Endodermal cell (in vitro differentiated cells): ENCODE measurements around the gene ZNF394. TPM values are rescaled to one million over a fixed set of nuclear protein-coding genes. Genes with fewer than 3 reads are reported as not detected.

Experiments used
- DNase-seq: peaks from one replicate; pipeline ENCODE4 v3.0.0-alpha.2; 2017
- H3K27ac ChIP-seq: 2 replicates; pipeline ENCODE4 v1.5.1; 2013; ENCODE audit warnings: mild to moderate bottlenecking, low read depth, low read length, moderate library complexity
- H3K27me3 ChIP-seq: 2 replicates; pipeline ENCODE4 v1.6.1; 2013; ENCODE audit warnings: mild to moderate bottlenecking, low read length, moderate library complexity; ENCODE audit not compliant: insufficient read depth, control insufficient read depth, poor library complexity, severe bottlenecking
- H3K36me3 ChIP-seq: 2 replicates; pipeline ENCODE4 v1.7.0; 2013; ENCODE audit warnings: mild to moderate bottlenecking, low read length, moderate library complexity; ENCODE audit not compliant: control insufficient read depth, insufficient read depth
- H3K4me1 ChIP-seq: one replicate; pipeline ENCODE4 v1.7.0; 2013; ENCODE audit warnings: low read length; ENCODE audit not compliant: control insufficient read depth, insufficient read depth
- H3K4me3 ChIP-seq: 2 replicates; pipeline ENCODE4 v1.5.1; 2013; ENCODE audit warnings: mild to moderate bottlenecking, low read length, moderate library complexity
- H3K9ac ChIP-seq: 2 replicates; pipeline ENCODE4 v1.6.1; 2013; ENCODE audit warnings: mild to moderate bottlenecking, low read length, moderate library complexity; ENCODE audit not compliant: poor library complexity, severe bottlenecking; ENCODE audit errors: extremely low read depth
- H3K9me3 ChIP-seq: 2 replicates; pipeline ENCODE4 v1.6.1; 2013; ENCODE audit warnings: mild to moderate bottlenecking, low read length, moderate library complexity; ENCODE audit not compliant: control insufficient read depth
- H3K27ac Mint-ChIP-seq: 2 replicates; pipeline ENCODE4 v1.8.0; 2020; ENCODE audit warnings: mixed read lengths
- H3K27me3 Mint-ChIP-seq: 2 replicates; pipeline ENCODE4 v1.8.0; 2021; ENCODE audit warnings: mild to moderate bottlenecking, mixed read lengths; ENCODE audit not compliant: insufficient read depth
- H3K36me3 Mint-ChIP-seq: 2 replicates; pipeline ENCODE4 v1.8.0; 2020; ENCODE audit warnings: low read depth, mixed read lengths
- H3K4me1 Mint-ChIP-seq: 2 replicates; pipeline ENCODE4 v1.8.0; 2020; ENCODE audit warnings: mixed read lengths
- H3K4me3 Mint-ChIP-seq: 2 replicates; pipeline ENCODE4 v1.8.0; 2020; ENCODE audit warnings: mild to moderate bottlenecking, moderate library complexity, mixed read lengths
- H3K9me3 Mint-ChIP-seq: 2 replicates; pipeline ENCODE4 v1.8.0; 2020; ENCODE audit warnings: mild to moderate bottlenecking, mixed read lengths
- WGBS, 2 experiments: methylation state at CpG; one replicate each; pipeline versions ENCODE4 v1.1.5 to v1.1.7; 2013; ENCODE audit warnings: missing lambda C conversion rate in 2 of 2, mixed read lengths in 1 of 2; ENCODE audit not compliant: insufficient coverage in 1 of 2, insufficient read length in 1 of 2; 5-methylcytosine and 5-hydroxymethylcytosine counted together
- total RNA-seq, 2 donors: library from RNA; stranded (reverse); fragmentation: NEBNext Ultra II Directional in 1 of 2; extraction: Animal tissue kit (Norgen Biotek cat#: 25700) in 1 of 2; gene quantifications; 2 replicates in 1 of 2; 3 replicates in 1 of 2; pipeline ENCODE4 v1.2.1, GENCODE V29; 2021
- TF ChIP-seq, protein P1 (sequence below): fragments of 200-600 bp; sonication (generic); conservative IDR thresholded peaks from 2 replicates; pipeline ENCODE4 v1.5.0; 2021; ENCODE audit warnings: antibody characterized with exemption, mild to moderate bottlenecking

ZNF394 gene
- total RNA-seq, 2 donors from 2014 or later: 21.0 to 22.0 TPM

GRCh38 chr7:99456288-99456687, 43.8 kb downstream of the ZNF394 start:
- Mint-ChIP-seq H3K36me3 (peaks cover 86% of the 10 kb centered on the region), H3K4me3 (no peak overlapping the region), H3K27me3 (no peaks in the 10 kb centered on the region), H3K4me1 (no peaks in the 10 kb centered on the region), H3K9me3 (peaks cover 3% of the 10 kb centered on the region), H3K27ac (no peak overlapping the region)
- H3K4me1 ChIP-seq: no peaks in the 10 kb centered on the region
- DNase-seq: no peak
- H3K9me3 ChIP-seq: no peaks in the 10 kb centered on the region
- no peaks in the 10 kb centered on the region for H3K27me3 ChIP-seq
- 93 to 95% methylated on average over 12 to 13 of the region's 13 CpGs for WGBS, 2 experiments
- H3K36me3 ChIP-seq: peaks cover 92% of the 10 kb centered on the region
- H3K4me3 ChIP-seq: no peak overlapping the region
- H3K27ac ChIP-seq: peak overlapping the region; percentile 38
- H3K9ac ChIP-seq: no peak overlapping the region
- TF ChIP-seq, protein P1, sequence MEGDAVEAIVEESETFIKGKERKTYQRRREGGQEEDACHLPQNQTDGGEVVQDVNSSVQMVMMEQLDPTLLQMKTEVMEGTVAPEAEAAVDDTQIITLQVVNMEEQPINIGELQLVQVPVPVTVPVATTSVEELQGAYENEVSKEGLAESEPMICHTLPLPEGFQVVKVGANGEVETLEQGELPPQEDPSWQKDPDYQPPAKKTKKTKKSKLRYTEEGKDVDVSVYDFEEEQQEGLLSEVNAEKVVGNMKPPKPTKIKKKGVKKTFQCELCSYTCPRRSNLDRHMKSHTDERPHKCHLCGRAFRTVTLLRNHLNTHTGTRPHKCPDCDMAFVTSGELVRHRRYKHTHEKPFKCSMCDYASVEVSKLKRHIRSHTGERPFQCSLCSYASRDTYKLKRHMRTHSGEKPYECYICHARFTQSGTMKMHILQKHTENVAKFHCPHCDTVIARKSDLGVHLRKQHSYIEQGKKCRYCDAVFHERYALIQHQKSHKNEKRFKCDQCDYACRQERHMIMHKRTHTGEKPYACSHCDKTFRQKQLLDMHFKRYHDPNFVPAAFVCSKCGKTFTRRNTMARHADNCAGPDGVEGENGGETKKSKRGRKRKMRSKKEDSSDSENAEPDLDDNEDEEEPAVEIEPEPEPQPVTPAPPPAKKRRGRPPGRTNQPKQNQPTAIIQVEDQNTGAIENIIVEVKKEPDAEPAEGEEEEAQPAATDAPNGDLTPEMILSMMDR: no peak

- H3K27me3 Mint-ChIP-seq: no peaks in the 10 kb centered on the region
These were observed 44.2 kb downstream of the ZNF394 start for GRCh38 chr7:99455874-99456273.

DNA sequence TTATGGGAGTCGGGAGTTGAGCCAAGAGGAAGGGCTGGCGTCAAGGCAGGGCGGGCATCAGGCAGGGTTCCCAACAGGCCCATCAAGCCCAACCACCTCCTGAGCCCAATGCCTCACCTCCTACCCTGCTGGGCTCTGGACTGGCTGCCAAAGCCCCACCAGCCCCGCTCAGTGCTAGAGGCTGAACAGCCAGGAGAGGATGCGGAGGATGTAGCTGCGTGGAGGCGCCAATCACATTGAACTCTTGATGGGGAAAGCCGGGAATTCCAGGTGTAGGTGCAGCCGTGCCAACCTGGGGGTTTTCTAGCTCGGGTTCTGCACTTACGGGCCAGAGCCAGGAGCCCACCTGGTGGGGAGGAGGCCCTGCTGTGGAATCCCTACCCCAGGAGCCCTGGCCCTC, 47.0 kb downstream of the ZNF394 start:
- H3K27ac ChIP-seq: no peak overlapping the region
- TF ChIP-seq, protein P1: no peak
- Mint-ChIP-seq H3K36me3 (peaks cover 79% of the 10 kb centered on the region), H3K4me1 (no peaks in the 10 kb centered on the region), H3K27me3 (no peaks in the 10 kb centered on the region), H3K27ac (no peak overlapping the region), H3K9me3 (no peaks in the 10 kb centered on the region), H3K4me3 (no peak overlapping the region)
- no peaks in the 10 kb centered on the region for H3K4me1 ChIP-seq
- H3K9me3 ChIP-seq: no peaks in the 10 kb centered on the region
- peaks cover 93% of the 10 kb centered on the region for H3K36me3 ChIP-seq
- DNase-seq: no peak
- no peak overlapping the region for H3K9ac ChIP-seq
- 95 to 96% methylated on average over 7 to 11 of the region's 11 CpGs for WGBS, 2 experiments
- H3K27me3 ChIP-seq: no peaks in the 10 kb centered on the region
- H3K4me3 ChIP-seq: no peak overlapping the region

More at GRCh38 chr7:99455874-99456273, 44.2 kb downstream of the ZNF394 start:
- DNase-seq: no peak
- 77 to 94% methylated on average over 3 to 9 of the region's 9 CpGs for WGBS, 2 experiments
- Histone ChIP-seq H3K4me3 (no peak overlapping the region), H3K36me3 (peaks cover 93% of the 10 kb centered on the region), H3K27me3 (no peaks in the 10 kb centered on the region), H3K9me3 (no peaks in the 10 kb centered on the region), H3K9ac (no peak overlapping the region), H3K27ac (no peak overlapping the region), H3K4me1 (no peaks in the 10 kb centered on the region)
- Mint-ChIP-seq H3K4me3 (no peak overlapping the region), H3K9me3 (peaks cover 3% of the 10 kb centered on the region), H3K27ac (no peak overlapping the region), H3K36me3 (peaks cover 86% of the 10 kb centered on the region), H3K4me1 (no peaks in the 10 kb centered on the region)
- TF ChIP-seq, protein P1: no peak
